OCI-LY7 (cell line): ENCODE results near the gene SAA2. TPM values are rescaled to one million over a fixed set of nuclear protein-coding genes. Genes with fewer than 3 reads are reported as not detected.
"Not testable (repeated sequence)": the region's sequence is repeated elsewhere in the genome, so short reads cannot be mapped to it uniquely, and the experiment has no call there.

ENCODE experiments used
- BruUV-seq: library from RNA; stranded (reverse); fragments of 400-500 nt; replicated peaks from 2 replicates; lab custom pipeline; 2021; lab: Mats Ljungman, UMichigan
- CTCF ChIA-PET: fragments of 300-600 bp; sonication (Branson Sonifier 250); formaldehyde crosslinking; loops from one replicate; lab custom pipeline; 2022; ENCODE audit warnings: antibody characterized with exemption; ENCODE audit not compliant: unreplicated experiment; lab: Charles Lee
- POLR2A ChIA-PET: fragments of 300-600 bp; sonication (Branson Sonifier 250); formaldehyde crosslinking; loops from one replicate; lab custom pipeline; 2022; ENCODE audit warnings: antibody characterized with exemption; lab: Charles Lee
- DNase-seq: peaks from one replicate; pipeline ENCODE4 v3.0.0-alpha.2; 2015; ENCODE audit warnings: low spot score
- H2AFZ ChIP-seq: fragments of 200-600 bp; sonication (generic), shearing (Covaris generic); 2 replicates; pipeline ENCODE4 v1.6.1; 2014; ENCODE audit warnings: mild to moderate bottlenecking, antibody characterized with exemption, low read length, moderate library complexity
- H3K27ac ChIP-seq: fragments of 200-600 bp; sonication (generic); 2 replicates; pipeline ENCODE4 v1.5.1; 2014; ENCODE audit warnings: mixed run types, low read depth, mild to moderate bottlenecking, moderate library complexity, low read length, inconsistent platforms; ENCODE audit not compliant: poor library complexity, severe bottlenecking
- H3K36me3 ChIP-seq: fragments of 200-600 bp; sonication (generic); 2 replicates; pipeline ENCODE4 v1.6.1; 2014; ENCODE audit warnings: mild to moderate bottlenecking, antibody characterized with exemption, low read length, moderate library complexity, mixed read lengths; ENCODE audit not compliant: insufficient read depth
- H3K4me1 ChIP-seq: fragments of 200-600 bp; sonication (generic); 2 replicates; pipeline ENCODE4 v1.5.1; 2014; ENCODE audit warnings: mild to moderate bottlenecking, low read length; ENCODE audit not compliant: insufficient read depth, poor library complexity, severe bottlenecking
- H3K4me2 ChIP-seq: fragments of 200-600 bp; sonication (generic); 2 replicates; pipeline ENCODE4 v1.6.1; 2014; ENCODE audit warnings: mild to moderate bottlenecking, low read length
- H3K4me3 ChIP-seq: fragments of 200-600 bp; sonication (generic); 2 replicates; pipeline ENCODE4 v1.5.1; 2014; ENCODE audit warnings: mild to moderate bottlenecking, low read depth, low read length; ENCODE audit not compliant: poor library complexity, severe bottlenecking
- H3K79me2 ChIP-seq: fragments of 200-600 bp; sonication (generic); 2 replicates; pipeline ENCODE4 v1.6.1; 2016; ENCODE audit warnings: low read depth, mild to moderate bottlenecking, low read length, moderate library complexity, mixed read lengths; ENCODE audit not compliant: insufficient read depth
- H3K9me2 ChIP-seq: fragments of 200-600 bp; sonication (generic); 2 replicates; pipeline ENCODE4 v1.6.1; 2016; ENCODE audit warnings: mild to moderate bottlenecking, low read length, mixed read lengths; ENCODE audit not compliant: insufficient read depth
- H3K9me3 ChIP-seq: fragments of 200-600 bp; sonication (generic); 2 replicates; pipeline ENCODE4 v1.6.1; 2014; ENCODE audit warnings: mild to moderate bottlenecking, mixed run types, low read length, mixed read lengths
- H4K20me1 ChIP-seq: fragments of 200-600 bp; sonication (generic); 2 replicates; pipeline ENCODE4 v1.6.1; 2014; ENCODE audit warnings: mild to moderate bottlenecking, antibody characterized with exemption, low read length, moderate library complexity, mixed read lengths; ENCODE audit not compliant: insufficient read depth
- CTCF ChIP-seq: fragments of 200-600 bp; sonication (generic); conservative IDR thresholded peaks from 2 replicates; pipeline ENCODE4 v1.5.1; 2014; ENCODE audit warnings: mild to moderate bottlenecking, antibody characterized with exemption, low read length, moderate library complexity, mixed read lengths
- EZH2phosphoT487 ChIP-seq: fragments of 200-600 bp; sonication (generic); IDR thresholded peaks from 2 replicates; pipeline ENCODE4 v1.6.1; 2018; ENCODE audit warnings: low read depth, borderline replicate concordance, mild to moderate bottlenecking, mixed run types, antibody characterized with exemption, low read length, moderate library complexity, mixed read lengths
- intact Hi-C: fragments of 100-400 bp; cut with micrococcal nuclease; formaldehyde crosslinking; loops from one replicate; pipeline ENCODE4 v1.10.0; 2022; ENCODE audit not compliant: unreplicated experiment
- total RNA-seq, 2 experiments: library from RNA; depleted of rRNA in 1 of 2; stranded (reverse); fragments of >200 nt in 1 of 2; shearing (Covaris generic) in 1 of 2; gene quantifications; 2 replicates each; pipeline ENCODE4 v1.2.3, GENCODE V29; 2014 to 2022

The SAA2 gene
- total RNA-seq, 2 experiments from 2014 or later: not detected

- CTCF ChIA-PET: no interaction called here
- no peak overlapping the region for H2AFZ ChIP-seq
- H3K4me2 ChIP-seq: no peak overlapping the region
- peaks cover 10% of the 10 kb centered on the region for H3K4me1 ChIP-seq
- H3K9me3 ChIP-seq: no peaks in the 10 kb centered on the region
- no peaks in the 10 kb centered on the region for H4K20me1 ChIP-seq
- intact Hi-C loops: no loop called here
- no peak for TF ChIP-seq EZH2phosphoT487
- no peak for TF ChIP-seq CTCF
- H3K79me2 ChIP-seq: no peaks in the 10 kb centered on the region
- no peak for DNase-seq
- no peak overlapping the region for H3K27ac ChIP-seq
- BruUV-seq: no TSS peak
- POLR2A ChIA-PET: interaction anchor here (1.3 kb wide), 1 partner anchor 11 kb away, joined by 7 read pairs; no protein-coding TSS in a partner anchor
- H3K9me2 ChIP-seq: no peaks in the 10 kb centered on the region
- no peak overlapping the region for H3K4me3 ChIP-seq
- H3K36me3 ChIP-seq: no peaks in the 10 kb centered on the region
These were observed 15.6 kb upstream of the SAA2 start for GRCh38 chr11:18264035-18264434.

- CTCF ChIA-PET, POLR2A ChIA-PET, H2AFZ ChIP-seq: not testable (repeated sequence)
These were observed 14.3 kb upstream of the SAA2 start for GRCh38 chr11:18262681-18263350.

GRCh38 chr11:18261721-18262120, 13.3 kb upstream of the SAA2 start:
- intact Hi-C loops: no loop called here
- no peaks in the 10 kb centered on the region for H3K36me3 ChIP-seq
- H4K20me1 ChIP-seq: no peaks in the 10 kb centered on the region
- no peak for TF ChIP-seq EZH2phosphoT487
- no peak for TF ChIP-seq CTCF
- no peaks in the 10 kb centered on the region for H3K9me2 ChIP-seq
- ChIA-PET CTCF (no interaction called here), POLR2A (no interaction called here)
- no peak overlapping the region for H3K4me2 ChIP-seq
- H3K9me3 ChIP-seq: no peaks in the 10 kb centered on the region
- H3K4me3 ChIP-seq: no peak overlapping the region
- DNase-seq: no peak
- H3K4me1 ChIP-seq: peaks cover 7% of the 10 kb centered on the region
- BruUV-seq: no TSS peak
- no peak overlapping the region for H2AFZ ChIP-seq
- no peaks in the 10 kb centered on the region for H3K79me2 ChIP-seq
- no peak overlapping the region for H3K27ac ChIP-seq

More at GRCh38 chr11:18262681-18263350, 14.3 kb upstream of the SAA2 start:
- H3K4me3 ChIP-seq, H3K79me2 ChIP-seq, H3K9me3 ChIP-seq, DNase-seq, H3K4me1 ChIP-seq, H3K9me2 ChIP-seq, H4K20me1 ChIP-seq, BruUV-seq, H3K36me3 ChIP-seq, H3K27ac ChIP-seq, intact Hi-C loops, H3K4me2 ChIP-seq: not testable (repeated sequence)
